Measurements from ENCODE around the gene CSPG4. TPM values are rescaled to one million over a fixed set of nuclear protein-coding genes. Genes with fewer than 3 reads are reported as not detected.

Gene CSPG4
- total RNA-seq, 1 experiment from 2014 or later, result 2.0 TPM

DNA sequence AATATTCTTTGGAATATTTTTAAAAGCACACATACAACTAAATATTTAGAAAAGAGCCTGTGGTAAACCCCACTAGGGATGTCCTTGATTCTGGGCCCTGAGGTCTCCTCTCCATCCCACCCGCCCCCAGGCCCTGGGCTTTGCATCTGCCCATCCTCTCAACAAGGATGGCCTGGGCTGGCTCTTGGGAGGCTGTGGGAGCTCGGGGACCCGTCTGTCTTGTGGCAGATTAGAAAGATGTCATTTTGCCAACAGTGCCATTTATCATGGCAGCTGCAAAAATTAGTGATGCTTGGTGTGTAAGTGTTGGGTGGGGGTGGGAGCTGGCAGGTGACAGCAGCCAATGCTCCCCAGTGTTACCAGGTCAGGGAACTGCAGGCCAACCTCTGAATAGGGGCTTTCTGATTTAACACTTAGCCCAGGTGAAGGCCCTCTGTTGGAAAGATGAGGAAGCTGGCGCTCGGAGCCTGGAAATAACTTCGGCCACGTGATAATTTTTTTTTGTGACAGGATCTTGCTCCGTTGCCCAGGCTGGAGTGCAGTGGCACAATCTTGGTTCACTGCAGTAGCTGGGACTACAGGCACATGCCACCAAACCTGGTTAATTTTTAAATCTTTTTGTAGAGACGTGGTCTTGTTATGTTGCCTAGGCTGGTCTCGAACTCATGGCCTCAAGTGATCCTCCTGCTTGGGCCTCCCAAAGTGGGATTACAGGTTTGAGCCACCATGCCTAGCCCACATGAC lies 16.9 kb upstream of the CSPG4 start:
- no peak overlapping the region for H2BK120ac ChIP-seq (ENCODE audit: low read depth, low read length, poor library complexity, severe bottlenecking)
- H4K5ac ChIP-seq (ENCODE audit: insufficient read length, low read depth, low read length), result no peak overlapping the region
- H4K8ac ChIP-seq (replicated peaks; ENCODE audit: insufficient read length, low read depth, low read length), result no peak overlapping the region
- H3T11ph ChIP-seq (ENCODE audit: low read length), result no peak overlapping the region
- peaks cover 11 to 13% of the 10 kb centered on the region in 2 experiments for H3K4me1 Mint-ChIP-seq
- H2BK15ac ChIP-seq (ENCODE audit: low read depth, low read length), result no peak overlapping the region
- H2BK5ac ChIP-seq (ENCODE audit: insufficient read length, low read length), result no peak overlapping the region
- no peaks in the 10 kb centered on the region for H4K20me1 ChIP-seq (ENCODE audit: control insufficient read depth, insufficient read depth, insufficient read length)
- H3K56ac ChIP-seq (ENCODE audit: insufficient read length, low read depth, low read length), result no peak overlapping the region
- WGBS (ENCODE audit: extremely low coverage, insufficient read length, low lambda C conversion rate), result no CpG with 5 or more reads among the region's 10 CpGs
- no peak overlapping the region for H3K18ac ChIP-seq (ENCODE audit: insufficient read length, low read depth, low read length)
- H3K27ac ChIP-seq (ENCODE audit: insufficient read length, low read depth, low read length), result no peak overlapping the region
- H3K4me3 Mint-ChIP-seq, result no peak overlapping the region
- H3K14ac ChIP-seq (ENCODE audit: insufficient read depth, low read length), result no peak overlapping the region
- H3K9ac ChIP-seq (ENCODE audit: extremely low read depth, insufficient read length, low read length), result no peak overlapping the region
- peaks cover 20% of the 10 kb centered on the region for H3K27me3 Mint-ChIP-seq (ENCODE audit: low read depth)
- no peak for DNase-seq
- no peaks in the 10 kb centered on the region for H3K79me2 ChIP-seq (ENCODE audit: insufficient read depth, low read length)
- H3K27me3 ChIP-seq (ENCODE audit: insufficient read depth, low read length), result no peaks in the 10 kb centered on the region
- H2AFZ ChIP-seq (ENCODE audit: low read length), result no peak overlapping the region
- no peaks in the 10 kb centered on the region for H3K4me1 ChIP-seq (ENCODE audit: insufficient read depth, low read length)
- H3K36me3 Mint-ChIP-seq (ENCODE audit: insufficient read depth in 1 of 3, low read depth in 3 of 3), result peaks cover 0 to 2% (median 0%) of the 10 kb centered on the region in 3 experiments; a peak in 2 of 7 replicates
- no peaks in the 10 kb centered on the region for H3K23me2 ChIP-seq (ENCODE audit: insufficient read length, low read depth, low read length, poor library complexity, severe bottlenecking)
- TF ChIP-seq, protein P1, sequence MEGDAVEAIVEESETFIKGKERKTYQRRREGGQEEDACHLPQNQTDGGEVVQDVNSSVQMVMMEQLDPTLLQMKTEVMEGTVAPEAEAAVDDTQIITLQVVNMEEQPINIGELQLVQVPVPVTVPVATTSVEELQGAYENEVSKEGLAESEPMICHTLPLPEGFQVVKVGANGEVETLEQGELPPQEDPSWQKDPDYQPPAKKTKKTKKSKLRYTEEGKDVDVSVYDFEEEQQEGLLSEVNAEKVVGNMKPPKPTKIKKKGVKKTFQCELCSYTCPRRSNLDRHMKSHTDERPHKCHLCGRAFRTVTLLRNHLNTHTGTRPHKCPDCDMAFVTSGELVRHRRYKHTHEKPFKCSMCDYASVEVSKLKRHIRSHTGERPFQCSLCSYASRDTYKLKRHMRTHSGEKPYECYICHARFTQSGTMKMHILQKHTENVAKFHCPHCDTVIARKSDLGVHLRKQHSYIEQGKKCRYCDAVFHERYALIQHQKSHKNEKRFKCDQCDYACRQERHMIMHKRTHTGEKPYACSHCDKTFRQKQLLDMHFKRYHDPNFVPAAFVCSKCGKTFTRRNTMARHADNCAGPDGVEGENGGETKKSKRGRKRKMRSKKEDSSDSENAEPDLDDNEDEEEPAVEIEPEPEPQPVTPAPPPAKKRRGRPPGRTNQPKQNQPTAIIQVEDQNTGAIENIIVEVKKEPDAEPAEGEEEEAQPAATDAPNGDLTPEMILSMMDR (conservative IDR thresholded peaks at IDR 0.05), result no peak
- H3K9me3 ChIP-seq (ENCODE audit: control insufficient read depth, low read depth, low read length), result no peaks in the 10 kb centered on the region
- no peak overlapping the region for H3K27ac Mint-ChIP-seq
- no peak overlapping the region for H2AK5ac ChIP-seq (ENCODE audit: insufficient read length, low read length)
- no peak overlapping the region for H4K91ac ChIP-seq (ENCODE audit: insufficient read length, low read depth, low read length)
- H3K4ac ChIP-seq (ENCODE audit: low read depth, low read length), result no peak overlapping the region
- no peak overlapping the region for H2BK12ac ChIP-seq (ENCODE audit: insufficient read length, low read depth, low read length)
- no peak overlapping the region for H3K23ac ChIP-seq (ENCODE audit: insufficient read length, low read depth, low read length)
- no peaks in the 10 kb centered on the region for H3K79me1 ChIP-seq (ENCODE audit: insufficient read depth, low read depth, low read length, poor library complexity, severe bottlenecking)
- H3K9me3 Mint-ChIP-seq, result no peaks in the 10 kb centered on the region
- no peak overlapping the region for H2BK20ac ChIP-seq (ENCODE audit: low read depth, low read length, poor library complexity, severe bottlenecking)
- no peak overlapping the region for H3K4me2 ChIP-seq (ENCODE audit: insufficient read depth, insufficient read length, low read length)

Measured in H9 (cell line).